ENCODE measurements around the gene ZSCAN23. TPM values are rescaled to one million over a fixed set of nuclear protein-coding genes. Genes with fewer than 3 reads are reported as not detected.

ZSCAN23 gene
- total and polyA plus RNA-seq, 9 of the 15 experiments (the other 6 are each of a cell fraction or from before 2014, with no cell fraction given) = 0.05 to 0.29 (median 0.21) TPM; not detected in 1

GRCh38 chr6:28486988-28487742, 43.9 kb upstream of the ZSCAN23 start (continued):
- no peak for TF ChIP-seq NR2C2 (CRISPR knock-in tag; IDR thresholded peaks at IDR 0.05)
- 0 out of 2 replicates have a peak, but pooled peaks have one; percentile 44 for TF ChIP-seq NR2C2 (tag; IDR thresholded peaks at IDR 0.05)
- TF ChIP-seq NELFE (IDR thresholded peaks at IDR 0.05; ENCODE audit: insufficient read depth, insufficient read length) = no peak
- no peak for TF ChIP-seq MGA (IDR thresholded peaks at IDR 0.05)
- no peak for TF ChIP-seq RFX5 (IDR thresholded peaks at IDR 0.05; ENCODE audit: low read depth, low read length)
- peak; percentile 97 for TF ChIP-seq ZNF395 (CRISPR knock-in tag; IDR thresholded peaks at IDR 0.05)
- TF ChIP-seq ZNF184 (CRISPR knock-in tag; IDR thresholded peaks at IDR 0.05) = no peak
- no peak for TF ChIP-seq ZSCAN29 (IDR thresholded peaks at IDR 0.05)
- TF ChIP-seq PKNOX1 (IDR thresholded peaks at IDR 0.05) = no peak
- TF ChIP-seq CSDE1 (IDR thresholded peaks at IDR 0.05) = no peak
- no peak for TF ChIP-seq THAP7 (CRISPR knock-in tag; IDR thresholded peaks at IDR 0.05)
- TF ChIP-seq ZNF24 (IDR thresholded peaks at IDR 0.05) = no peak
- TF ChIP-seq C11orf30 (IDR thresholded peaks at IDR 0.05; ENCODE audit: low read depth) = no peak
- no peak for TF ChIP-seq ZZZ3 (IDR thresholded peaks at IDR 0.05)
- no peak for TF ChIP-seq MTA1 (IDR thresholded peaks at IDR 0.05; ENCODE audit: borderline replicate concordance)
